ENCODE measurements around the gene LMNB1.
"Not testable (repeated sequence)": the region's sequence is repeated elsewhere in the genome, so short reads cannot be mapped to it uniquely, and the experiment has no call there.

LMNB1 gene

DNA sequence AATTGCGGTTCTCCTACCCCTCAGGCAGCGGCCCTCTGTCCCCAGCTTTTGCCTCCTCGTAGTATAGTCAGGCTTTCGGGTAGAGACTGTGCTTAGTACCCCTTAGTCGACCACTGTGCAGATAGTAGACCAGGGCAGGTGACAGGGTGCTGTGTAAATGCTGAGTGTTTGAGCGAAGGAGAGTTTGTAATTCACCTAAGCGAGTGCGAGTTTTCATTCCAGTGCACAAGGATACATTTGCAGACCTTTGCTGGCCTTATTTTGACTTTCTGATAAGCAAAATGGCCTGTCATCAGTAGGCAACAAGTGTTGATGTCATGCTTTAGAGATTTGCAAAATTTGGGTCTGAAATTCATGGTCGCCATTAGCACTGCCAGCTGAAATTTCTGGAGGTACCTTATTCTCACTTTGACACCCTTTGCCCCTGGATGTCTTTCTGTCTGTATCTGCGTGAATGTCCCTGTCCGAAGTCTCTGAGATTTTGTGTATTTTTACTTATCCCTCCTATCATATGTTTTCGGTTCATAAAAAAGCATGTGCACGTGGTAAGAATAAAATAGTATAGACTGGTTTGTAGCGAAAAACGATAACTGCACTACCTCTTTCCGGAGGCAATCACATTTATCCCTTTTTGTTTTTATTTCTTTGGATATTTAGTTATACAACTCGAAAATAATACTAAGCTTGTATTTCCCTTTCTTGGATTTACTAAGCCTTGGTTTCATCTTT is 1.9 kb downstream of the LMNB1 start:
- no peak for DNase-seq (ENCODE audit: low spot score)

DNA sequence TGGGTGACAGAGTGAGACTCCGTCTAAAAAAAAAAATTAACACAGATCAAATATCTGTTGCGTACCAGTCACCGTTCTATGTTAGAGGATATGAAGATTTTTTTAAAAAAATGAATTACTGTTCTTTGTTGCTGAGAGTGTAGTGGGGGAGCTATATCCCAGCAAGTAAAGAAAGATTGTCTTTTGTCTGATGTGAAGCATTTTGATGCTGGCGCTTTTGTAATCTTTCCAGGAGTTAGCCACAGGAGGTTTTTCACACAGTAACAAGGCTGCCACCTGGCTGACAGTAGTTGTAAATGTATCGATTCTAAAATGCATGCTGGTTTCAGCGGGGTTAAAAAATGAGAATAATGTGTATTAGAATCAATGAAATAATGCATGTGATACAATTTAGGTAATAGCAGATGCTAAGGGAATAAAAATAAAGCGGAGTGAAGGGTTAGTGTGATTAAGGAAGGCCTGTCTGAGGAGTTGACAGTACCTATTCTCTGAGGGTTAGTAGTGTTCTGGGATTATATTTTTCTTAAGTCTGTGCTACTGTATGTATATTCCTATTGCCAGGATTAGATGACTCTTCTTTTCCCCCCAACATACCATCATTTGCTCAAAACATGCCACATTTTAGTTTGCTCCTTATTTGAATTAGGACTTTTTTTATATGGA is 3.4 kb downstream of the LMNB1 start:
- peak; percentile 73 for DNase-seq (ENCODE audit: low spot score)

DNA sequence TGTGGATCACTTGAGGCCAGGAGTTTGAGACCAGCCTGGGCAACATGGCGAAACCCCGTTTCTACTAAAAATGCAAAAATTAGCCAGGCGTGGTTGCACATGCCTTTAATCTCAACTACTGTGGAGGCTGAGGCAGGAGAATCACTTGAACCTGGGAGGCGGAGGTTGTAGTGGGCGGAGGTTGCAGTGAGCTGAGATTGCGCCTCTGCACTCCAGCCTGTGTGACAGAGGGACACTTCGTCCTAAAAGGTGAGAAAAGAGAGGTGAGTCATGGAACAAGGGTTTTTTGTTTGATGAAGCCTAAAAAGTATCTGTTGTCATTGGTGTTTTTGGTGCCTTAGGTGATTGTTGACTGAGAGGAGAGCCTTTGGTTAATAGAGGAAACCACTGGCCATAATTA is 11.5 kb downstream of the LMNB1 start:
- not testable (repeated sequence) for DNase-seq (ENCODE audit: low spot score)

DNA sequence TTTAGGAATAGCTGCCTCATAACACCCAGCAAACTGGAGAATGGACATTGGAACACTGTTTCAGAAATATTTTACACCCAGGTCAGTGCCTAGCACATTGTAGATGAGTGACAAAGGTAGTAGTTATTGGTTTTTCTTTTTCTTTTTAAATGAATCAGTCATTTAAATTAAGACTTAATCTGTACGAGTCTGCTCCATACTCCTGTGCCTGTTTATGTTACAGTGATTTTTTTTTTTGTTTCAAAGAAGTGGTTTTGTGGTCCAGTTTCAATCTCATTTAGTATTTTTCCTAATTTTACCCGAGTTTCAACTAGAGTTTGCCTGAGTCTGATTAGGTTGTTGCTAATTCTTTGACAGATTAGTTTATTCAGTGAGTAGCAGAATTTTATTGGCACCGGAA is 16.2 kb downstream of the LMNB1 start:
- DNase-seq (ENCODE audit: low spot score) = no peak

DNA sequence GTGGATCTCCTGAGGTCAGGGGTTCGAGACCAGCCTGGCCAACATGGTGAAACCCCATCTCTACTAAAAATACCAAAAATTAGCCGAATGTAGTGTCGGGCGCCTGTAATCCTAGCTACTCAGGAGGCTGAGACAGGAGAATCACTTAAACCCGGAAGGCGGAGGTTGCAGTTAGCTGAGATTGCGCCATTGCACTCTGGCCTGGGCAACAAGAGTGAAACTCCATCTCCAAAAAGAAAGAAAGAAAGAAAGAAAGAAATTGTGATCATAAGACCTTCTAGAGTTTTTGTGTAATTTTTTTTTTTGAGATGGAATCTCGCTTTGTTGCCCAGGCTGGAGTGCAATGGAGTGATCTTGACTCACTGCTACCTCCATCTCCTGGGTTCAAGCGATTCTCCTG is 16.7 kb downstream of the LMNB1 start:
- not testable (repeated sequence) for DNase-seq (ENCODE audit: low spot score)

DNA sequence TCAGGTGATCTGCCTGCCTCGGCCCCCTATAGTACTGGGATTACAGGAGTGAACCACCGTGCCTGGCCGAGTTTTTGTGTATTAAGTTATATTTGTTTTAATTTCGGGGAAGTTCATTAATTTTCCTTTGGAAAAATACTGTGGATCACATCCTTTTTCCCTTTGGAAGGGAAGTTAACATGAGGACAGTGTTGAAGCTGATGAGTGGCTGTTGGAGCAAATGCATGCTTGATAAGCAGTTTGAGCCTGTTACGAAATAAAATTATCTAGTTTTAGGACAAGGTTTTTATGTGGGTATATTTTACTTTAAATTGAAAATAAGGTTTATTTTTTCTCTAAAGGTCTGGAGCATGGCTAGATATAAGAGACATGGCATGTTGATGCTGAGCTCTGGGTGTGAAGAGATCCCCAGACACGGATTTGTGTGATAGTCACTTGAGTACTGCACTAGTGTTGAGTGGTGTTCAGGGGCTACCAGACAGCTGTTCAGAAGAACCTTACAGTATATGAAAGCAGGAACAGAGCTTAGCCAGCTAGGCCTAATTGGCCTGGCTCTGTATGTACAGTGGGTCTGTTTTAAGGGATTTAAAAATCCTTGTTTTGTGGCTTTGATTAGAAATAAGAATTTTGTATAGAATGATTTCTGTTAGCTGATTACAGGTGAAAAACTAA is 17.4 kb downstream of the LMNB1 start:
- no peak for DNase-seq (ENCODE audit: low spot score)

DNA sequence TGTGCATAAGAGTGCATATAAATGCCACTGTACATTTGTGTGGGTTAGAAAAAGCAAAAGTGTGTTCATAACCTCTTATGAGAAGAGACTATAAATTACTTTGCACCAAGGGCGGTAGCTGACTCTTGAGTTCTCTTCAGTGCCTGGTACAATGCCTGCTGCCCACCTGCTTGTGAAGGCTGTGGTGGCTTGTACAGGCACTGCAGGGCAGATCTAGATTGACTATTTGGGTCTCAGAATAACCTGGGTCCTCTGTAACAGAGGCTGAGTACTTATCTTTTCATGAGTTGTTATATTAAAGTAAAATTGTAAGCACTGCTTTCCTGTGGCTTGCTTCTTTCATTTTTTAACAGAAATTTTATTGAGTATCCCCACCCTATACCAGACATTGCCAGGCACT is 22.8 kb downstream of the LMNB1 start:
- DNase-seq (ENCODE audit: low spot score) = no peak

DNA sequence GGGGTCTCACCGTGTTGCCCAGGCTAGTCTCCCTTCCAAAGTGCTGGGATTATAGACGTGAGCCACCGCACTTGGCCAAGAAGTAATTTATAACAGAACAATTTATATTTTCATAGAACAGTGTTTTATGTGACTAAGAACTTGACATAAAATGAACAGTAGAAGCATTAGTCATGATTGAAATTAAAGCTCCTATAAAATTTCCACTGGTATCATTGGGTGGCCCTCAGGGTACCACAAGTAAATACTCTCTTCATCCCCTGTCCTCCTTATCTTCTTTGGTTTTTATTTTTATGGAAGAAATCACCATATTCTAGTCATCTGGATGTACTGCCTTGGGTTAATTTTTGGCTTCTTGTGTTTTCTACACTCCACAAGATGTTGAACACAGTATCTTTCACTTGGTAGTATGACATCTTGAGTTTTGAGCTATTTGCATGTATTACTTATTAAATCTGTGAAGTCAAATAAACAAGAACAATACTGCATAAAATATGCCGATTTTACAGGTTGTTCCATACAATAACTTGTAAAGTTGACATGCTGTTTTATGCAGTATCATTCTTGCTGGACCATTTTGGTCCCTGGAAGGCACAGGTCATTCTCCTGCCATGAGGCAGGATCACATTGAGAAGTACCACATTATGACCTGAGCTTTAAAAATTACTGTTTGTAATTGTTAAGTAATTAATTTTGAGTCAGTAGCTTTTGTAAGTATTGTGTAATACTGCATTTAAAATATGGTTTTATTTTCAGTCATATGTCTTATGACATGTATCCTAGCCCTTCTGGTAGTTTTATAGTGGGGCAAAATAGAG is 24.4 kb downstream of the LMNB1 start:
- DNase-seq (ENCODE audit: low spot score) = no peak

DNA sequence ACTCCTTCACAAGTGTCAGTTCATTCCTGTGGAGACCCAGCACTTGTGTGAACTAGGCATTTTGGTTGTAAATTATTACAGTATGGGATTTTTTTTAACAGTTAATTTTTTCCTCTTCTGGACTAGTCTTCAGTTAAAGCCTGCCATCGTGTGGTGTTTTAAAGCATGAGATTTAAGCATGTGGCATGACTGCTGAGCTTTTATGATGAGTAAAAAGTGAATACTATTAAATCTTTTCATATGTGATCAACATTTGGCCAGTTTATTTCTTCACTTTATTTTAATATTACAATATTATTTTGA is 25.0 kb downstream of the LMNB1 start:
- DNase-seq (ENCODE audit: low spot score) = no peak

DNA sequence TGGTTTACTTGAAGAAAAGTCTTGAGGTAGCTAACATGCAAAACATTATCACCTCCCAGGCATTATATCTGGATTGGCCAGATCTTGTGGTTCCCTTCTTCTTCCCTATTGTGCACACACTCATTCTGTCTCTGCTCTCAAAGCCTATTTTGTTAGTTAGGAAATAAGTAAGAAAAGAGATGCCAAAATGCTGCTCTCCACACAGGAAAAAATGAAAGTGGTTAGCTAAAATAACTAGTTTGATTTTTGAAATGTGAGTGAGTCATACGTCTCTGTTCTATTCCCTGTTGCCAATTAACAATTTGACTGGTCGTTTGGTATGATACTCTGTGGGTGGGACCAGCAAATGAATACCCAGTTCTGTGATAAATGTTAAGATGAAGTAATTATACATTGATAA is 28.1 kb downstream of the LMNB1 start:
- DNase-seq (ENCODE audit: low spot score) = no peak

DNA sequence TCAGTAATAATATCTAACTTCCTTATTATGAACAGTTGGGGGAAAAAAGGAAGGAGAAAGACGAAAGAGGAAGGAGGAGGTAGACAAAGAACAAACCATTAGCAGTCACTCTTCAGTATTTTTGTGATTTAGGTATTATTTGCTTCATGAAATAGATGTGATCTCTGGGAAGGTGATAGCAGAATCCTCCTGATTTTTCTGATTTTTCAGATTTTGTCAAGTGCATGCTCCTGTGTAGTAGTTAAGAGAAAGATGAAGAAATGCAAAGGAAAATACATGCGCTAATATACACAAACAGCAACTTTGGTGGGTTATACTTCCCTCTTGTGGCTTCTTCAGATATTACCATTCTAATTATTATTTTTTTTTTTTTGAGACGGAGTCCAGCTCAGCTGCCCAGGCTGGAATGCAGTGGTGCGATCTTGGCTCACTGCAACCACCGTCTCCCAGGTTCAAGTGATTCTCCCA is 31.6 kb downstream of the LMNB1 start:
- peak; percentile 40 for DNase-seq (ENCODE audit: low spot score)

DNA sequence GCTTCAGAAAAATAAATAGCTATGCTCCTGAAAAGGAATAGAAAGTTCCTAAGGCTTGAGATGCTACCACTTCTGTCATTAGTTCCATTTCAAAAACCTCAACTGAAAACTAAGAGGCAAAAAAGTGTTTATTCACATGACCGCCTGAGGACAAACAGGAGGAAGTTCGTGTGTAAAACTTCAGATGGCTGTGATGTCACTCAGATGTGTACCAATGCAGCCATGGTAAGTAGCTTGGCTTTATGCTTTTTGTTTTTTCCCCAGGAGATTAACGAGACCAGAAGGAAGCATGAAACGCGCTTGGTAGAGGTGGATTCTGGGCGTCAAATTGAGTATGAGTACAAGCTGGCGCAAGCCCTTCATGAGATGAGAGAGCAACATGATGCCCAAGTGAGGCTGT is 33.0 kb downstream of the LMNB1 start:
- DNase-seq (ENCODE audit: low spot score) = no peak

DNA sequence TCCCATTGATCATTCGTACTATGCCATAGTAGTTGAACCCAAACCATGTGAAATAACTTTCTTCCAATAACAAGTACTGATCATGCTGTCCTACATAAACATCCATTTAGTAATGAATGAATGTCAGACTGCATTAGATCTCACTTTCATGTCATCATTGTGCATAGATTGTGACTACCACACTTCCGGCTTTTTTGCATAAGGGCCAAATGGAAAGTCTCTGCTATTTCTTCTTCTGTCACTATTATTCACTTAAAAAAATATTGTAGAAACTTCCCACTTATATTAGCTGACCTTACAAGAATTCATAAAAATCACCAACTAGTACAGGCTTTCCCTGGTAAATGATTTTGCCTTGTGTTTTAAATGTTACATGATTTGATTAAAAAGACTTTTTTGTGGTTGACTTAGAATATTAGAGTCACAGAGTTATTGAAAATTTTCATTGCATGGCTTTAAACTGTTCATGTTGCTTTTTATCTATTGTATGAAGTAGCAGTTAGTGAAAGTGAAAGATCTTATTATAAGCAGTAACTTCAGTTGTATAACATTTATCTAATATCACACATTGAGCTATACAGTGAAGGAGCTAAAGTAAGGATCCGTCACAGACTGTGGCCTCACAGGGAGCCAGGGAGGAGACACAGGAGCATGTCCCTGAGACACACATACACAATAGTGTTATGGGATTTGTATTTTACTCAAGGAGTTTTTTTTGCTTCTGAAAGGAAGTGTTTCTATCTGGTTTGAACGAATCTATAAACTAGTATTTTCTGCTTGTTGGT is 33.9 kb downstream of the LMNB1 start:
- no peak for DNase-seq (ENCODE audit: low spot score)

DNA sequence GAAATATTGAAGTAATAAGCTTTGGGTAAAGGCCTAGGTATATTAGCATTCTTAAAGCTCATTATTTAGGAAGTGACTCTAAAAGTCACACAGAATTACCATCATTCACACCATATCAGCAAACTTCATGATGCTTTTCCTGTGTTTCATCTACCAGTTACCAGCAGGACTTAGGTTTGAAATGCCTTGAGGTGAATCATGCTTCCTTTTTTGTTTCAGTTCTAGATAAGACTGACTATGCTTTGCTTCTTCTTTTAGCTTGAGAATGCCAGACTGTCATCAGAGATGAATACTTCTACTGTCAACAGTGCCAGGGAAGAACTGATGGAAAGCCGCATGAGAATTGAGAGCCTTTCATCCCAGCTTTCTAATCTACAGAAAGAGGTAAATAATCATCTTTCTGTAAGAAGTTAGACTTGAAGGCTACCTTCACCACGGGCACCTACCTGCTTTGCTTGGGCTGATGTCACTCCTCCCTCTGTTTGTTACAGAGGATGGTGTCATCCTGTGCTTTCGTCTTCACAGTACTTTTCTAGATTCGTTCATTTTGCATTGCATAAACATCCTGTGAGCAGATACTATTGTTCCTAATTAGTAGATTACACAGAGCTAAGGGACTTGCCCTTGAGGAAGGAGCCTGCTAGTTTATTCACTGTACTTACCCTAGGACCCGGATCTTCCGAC is 34.7 kb downstream of the LMNB1 start:
- DNase-seq (ENCODE audit: low spot score) = no peak

DNA sequence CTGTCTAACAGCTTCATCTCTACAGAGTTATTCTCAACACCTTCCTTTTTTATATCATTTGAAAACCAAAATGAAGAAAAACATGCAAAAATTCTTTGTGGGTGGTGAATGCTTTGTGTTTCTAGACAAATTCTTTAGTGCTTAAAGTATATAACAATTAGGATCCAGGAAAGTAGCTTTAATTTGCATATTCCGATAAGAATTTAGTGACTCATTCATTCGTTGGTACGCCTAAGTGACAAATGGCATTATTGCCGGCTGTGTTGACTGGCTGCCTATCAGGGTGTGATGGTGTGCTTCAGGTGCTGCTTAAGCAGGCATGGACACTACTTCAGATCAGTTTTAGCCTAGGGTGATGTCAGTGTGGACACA is 35.2 kb downstream of the LMNB1 start:
- no peak for DNase-seq (ENCODE audit: low spot score)

DNA sequence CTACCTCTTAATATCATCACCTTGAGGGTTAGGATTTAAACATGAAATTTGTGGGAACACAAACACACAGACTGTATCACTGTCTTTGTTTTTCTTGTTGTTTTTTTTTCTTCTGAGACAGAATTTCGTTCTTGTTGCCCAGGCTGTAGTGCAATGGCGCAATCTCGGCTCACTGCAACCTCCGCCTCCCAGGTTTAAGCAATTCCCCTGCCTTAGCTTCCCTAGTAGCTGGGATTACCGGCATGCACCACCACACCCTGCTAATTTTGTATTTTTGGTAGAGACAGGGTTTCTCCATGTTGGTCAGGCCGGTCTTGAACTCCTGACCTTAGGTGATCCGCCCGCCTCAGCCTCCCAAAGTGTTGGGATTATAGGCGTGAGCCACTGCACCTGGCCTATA is 36.9 kb downstream of the LMNB1 start:
- DNase-seq (ENCODE audit: low spot score) = not testable (repeated sequence)

DNA sequence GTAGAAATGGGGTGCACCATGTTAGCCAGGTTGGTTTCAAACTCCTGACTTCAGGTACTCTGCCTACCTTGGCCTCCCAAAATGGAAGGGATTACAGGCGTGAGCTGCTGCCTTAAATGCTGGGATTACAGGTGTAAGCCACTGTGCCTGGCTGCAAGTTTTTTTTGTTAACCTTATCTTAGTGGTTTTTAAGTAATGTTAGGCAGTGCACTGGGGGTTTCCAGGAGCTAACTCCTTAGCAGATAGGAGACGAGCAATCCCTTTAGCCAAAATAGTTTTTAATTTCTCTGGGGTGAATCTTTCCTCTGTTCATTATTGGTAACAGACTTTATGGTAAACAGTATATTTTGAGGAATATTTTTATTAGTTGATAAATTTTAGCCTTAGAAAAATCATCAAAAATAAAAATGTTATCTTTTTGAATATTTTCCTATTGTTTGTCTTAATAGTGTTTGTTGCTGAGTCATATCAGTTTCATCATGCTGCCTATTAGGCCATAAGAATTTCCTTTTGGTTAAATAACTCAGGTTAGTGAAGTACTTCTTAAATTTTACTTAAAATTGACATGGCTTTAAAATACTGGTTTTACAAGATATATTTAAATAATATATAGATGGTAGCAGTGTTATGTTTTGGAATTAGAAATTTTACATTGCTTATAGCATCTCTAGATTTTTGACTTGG is 37.9 kb downstream of the LMNB1 start:
- no peak for DNase-seq (ENCODE audit: low spot score)

DNA sequence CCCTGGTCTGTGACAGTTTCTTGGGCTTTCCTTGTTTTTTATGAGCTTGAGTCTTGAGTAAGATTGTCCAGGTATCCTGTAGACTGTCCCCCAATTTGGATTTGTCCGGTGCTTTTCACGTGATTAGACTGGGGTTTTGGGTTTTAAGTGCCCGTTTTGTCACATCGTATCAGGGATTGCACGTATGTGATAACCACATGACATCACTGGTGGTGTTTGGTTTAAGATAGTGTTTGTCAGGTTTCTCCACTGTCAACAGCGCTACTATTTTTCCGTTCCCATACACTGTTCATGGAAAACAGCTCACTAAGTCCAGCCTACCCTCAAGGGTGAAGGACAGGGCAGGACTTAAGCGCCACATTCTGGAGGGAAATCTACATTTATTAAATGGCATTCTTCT is 39.7 kb downstream of the LMNB1 start:
- no peak for DNase-seq (ENCODE audit: low spot score)

DNA sequence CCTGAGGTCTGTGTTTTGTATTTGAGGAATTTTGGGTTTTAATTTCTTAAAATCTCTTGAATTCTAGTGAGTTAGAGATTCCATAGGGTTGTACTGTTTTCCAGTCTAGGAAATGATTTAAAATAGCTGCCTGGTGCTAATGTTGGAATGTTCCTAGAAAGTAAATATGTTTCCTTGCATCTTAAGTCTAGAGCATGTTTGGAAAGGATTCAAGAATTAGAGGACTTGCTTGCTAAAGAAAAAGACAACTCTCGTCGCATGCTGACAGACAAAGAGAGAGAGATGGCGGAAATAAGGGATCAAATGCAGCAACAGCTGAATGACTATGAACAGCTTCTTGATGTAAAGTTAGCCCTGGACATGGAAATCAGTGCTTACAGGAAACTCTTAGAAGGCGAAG is 41.8 kb downstream of the LMNB1 start:
- DNase-seq (ENCODE audit: low spot score) = no peak

DNA sequence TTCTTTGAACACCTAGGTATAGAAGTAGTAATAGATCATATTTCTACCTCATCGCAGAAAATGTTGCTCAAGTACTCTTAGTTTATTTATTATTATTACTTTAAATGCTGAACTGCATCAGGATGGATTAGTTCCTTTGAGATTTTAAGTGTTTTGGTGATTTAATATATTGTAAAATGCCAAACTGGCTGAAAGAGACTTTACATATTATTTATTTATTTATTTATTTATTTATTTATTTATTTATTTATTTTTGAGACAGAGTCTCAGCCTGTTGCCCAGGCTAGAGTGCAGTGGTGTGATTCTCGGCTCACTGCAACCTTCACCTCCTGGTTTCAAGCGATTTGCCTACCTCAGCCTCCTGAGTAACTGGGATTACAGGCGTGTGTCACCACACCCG is 42.3 kb downstream of the LMNB1 start:
- no peak for DNase-seq (ENCODE audit: low spot score)
